Large intestine (tissue), 3 donors: Measurements from ENCODE around the gene C5orf63. TPM values are rescaled to one million over a fixed set of nuclear protein-coding genes. Genes with fewer than 3 reads are reported as not detected.
"Not testable (repeated sequence)": the region's sequence is repeated elsewhere in the genome, so short reads cannot be mapped to it uniquely, and the experiment has no call there.

Source experiments
- DNase-seq, 2 donors: peaks; one replicate each; pipeline versions ENCODE4 v3.0.0 to v3.0.0-alpha.2; 2013
- H3K27ac ChIP-seq: one replicate; pipeline ENCODE4 v1.5.1; 2013; ENCODE audit warnings: low read length
- H3K27me3 ChIP-seq: 2 replicates; pipeline ENCODE4 v1.6.1; 2013; ENCODE audit warnings: low read length; ENCODE audit not compliant: control insufficient read depth, insufficient read depth
- H3K36me3 ChIP-seq: 2 replicates; pipeline ENCODE4 v1.6.1; 2013; ENCODE audit warnings: low read length; ENCODE audit not compliant: control insufficient read depth, insufficient read depth
- H3K4me1 ChIP-seq: one replicate; pipeline ENCODE4 v1.6.1; 2013; ENCODE audit warnings: low read length; ENCODE audit not compliant: control insufficient read depth, insufficient read depth
- H3K4me3 ChIP-seq: one replicate; pipeline ENCODE4 v1.5.1; 2013; ENCODE audit warnings: low read length
- H3K9me3 ChIP-seq: one replicate; pipeline ENCODE4 v1.6.1; 2013; ENCODE audit warnings: mild to moderate bottlenecking, low read depth, low read length, moderate library complexity; ENCODE audit not compliant: control insufficient read depth
- WGBS: methylation state at CpG from one replicate; pipeline ENCODE4 v1.1.5; 2013; ENCODE audit warnings: low lambda C conversion rate; ENCODE audit not compliant: insufficient coverage; 5-methylcytosine and 5-hydroxymethylcytosine counted together
- polyA plus RNA-seq: library from polyadenylated mRNA; unstranded; fragments of 120-200 nt; gene quantifications from one replicate; pipeline ENCODE4 v1.2.1, GENCODE V29; 2013

The C5orf63 gene
- polyA plus RNA-seq, 1 donor: 16.2 TPM

GRCh38 chr5:127023552-127024191 lies 49.6 kb downstream of the C5orf63 start:
- H3K36me3 ChIP-seq, H3K4me3 ChIP-seq, H3K9me3 ChIP-seq, H3K27ac ChIP-seq, H3K27me3 ChIP-seq, DNase-seq, H3K4me1 ChIP-seq: not testable (repeated sequence)
- WGBS: 100% methylated on average over 2 of the region's 7 CpGs

DNA sequence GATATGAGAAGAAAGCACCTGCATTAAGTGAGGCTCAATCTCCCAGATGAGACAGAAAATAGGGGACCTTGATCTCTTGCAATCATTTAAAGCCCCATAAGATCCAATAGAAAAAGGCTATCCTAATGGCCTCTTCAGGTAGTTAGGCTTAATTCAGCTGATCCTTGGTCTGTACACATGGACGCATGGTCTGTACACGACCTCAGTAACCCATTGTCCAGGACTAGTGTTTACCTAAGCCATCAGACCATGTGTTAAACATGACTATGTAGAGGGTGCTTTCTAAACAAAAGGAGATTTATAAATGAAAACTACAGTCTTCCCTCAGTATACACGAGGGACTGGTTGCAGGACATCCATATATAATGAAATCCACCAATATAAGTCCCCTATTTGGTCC lies 50.5 kb downstream of the C5orf63 start:
- no CpG with 5 or more reads among the region's 3 CpGs for WGBS
- H3K9me3 ChIP-seq: no peaks in the 10 kb centered on the region
- H3K27ac ChIP-seq: no peak overlapping the region
- no peak overlapping the region for H3K4me3 ChIP-seq
- H3K4me1 ChIP-seq: no peaks in the 10 kb centered on the region
- no peak for DNase-seq
- no peaks in the 10 kb centered on the region for H3K27me3 ChIP-seq
- no peaks in the 10 kb centered on the region for H3K36me3 ChIP-seq

GRCh38 chr5:127019928-127020327 lies 53.4 kb downstream of the C5orf63 start:
- Histone ChIP-seq H3K27ac (no peak overlapping the region), H3K9me3 (no peaks in the 10 kb centered on the region), H3K36me3 (no peaks in the 10 kb centered on the region), H3K4me1 (no peaks in the 10 kb centered on the region), H3K27me3 (no peaks in the 10 kb centered on the region), H3K4me3 (no peak overlapping the region)
- no CpG with 5 or more reads among the region's 1 CpG for WGBS
- no peak for DNase-seq

GRCh38 chr5:127016722-127017121 lies 56.6 kb downstream of the C5orf63 start:
- not testable (repeated sequence) for H3K36me3 ChIP-seq, DNase-seq, H3K4me3 ChIP-seq, H3K4me1 ChIP-seq, H3K9me3 ChIP-seq, H3K27me3 ChIP-seq, H3K27ac ChIP-seq
- no CpG with 5 or more reads among the region's 4 CpGs for WGBS

- Histone ChIP-seq H3K27me3 (no peaks in the 10 kb centered on the region), H3K36me3 (no peaks in the 10 kb centered on the region), H3K4me3 (no peak overlapping the region), H3K27ac (no peak overlapping the region), H3K9me3 (no peaks in the 10 kb centered on the region), H3K4me1 (no peaks in the 10 kb centered on the region)
- no peak for DNase-seq
- 100% methylated on average over 1 of the region's 4 CpGs for WGBS
These were observed 57.6 kb downstream of the C5orf63 start for GRCh38 chr5:127015716-127016115.

DNA sequence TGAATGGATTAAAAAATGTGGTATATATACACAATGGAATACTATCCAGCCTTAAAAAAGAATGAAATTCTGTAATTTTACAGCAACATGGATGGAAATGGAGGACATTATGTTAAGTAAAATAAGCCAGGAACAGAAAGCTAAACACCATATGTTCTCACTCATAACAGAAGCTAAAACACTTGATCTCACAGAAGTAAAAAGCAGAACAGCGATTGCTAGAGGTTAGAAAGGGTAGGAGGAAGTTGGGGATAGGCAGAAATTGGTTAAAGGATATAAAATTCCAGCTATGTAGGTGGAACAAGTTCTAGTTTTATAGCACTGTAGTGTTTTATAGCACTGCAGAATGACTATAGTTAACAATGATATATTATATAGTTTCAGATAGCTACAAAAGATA lies 58.7 kb downstream of the C5orf63 start:
- Histone ChIP-seq H3K9me3 (no peaks in the 10 kb centered on the region), H3K4me1 (no peaks in the 10 kb centered on the region), H3K27me3 (no peaks in the 10 kb centered on the region), H3K27ac (no peak overlapping the region), H3K36me3 (no peaks in the 10 kb centered on the region), H3K4me3 (no peak overlapping the region)
- WGBS: no CpG with 5 or more reads among the region's 1 CpG
- no peak for DNase-seq

DNA sequence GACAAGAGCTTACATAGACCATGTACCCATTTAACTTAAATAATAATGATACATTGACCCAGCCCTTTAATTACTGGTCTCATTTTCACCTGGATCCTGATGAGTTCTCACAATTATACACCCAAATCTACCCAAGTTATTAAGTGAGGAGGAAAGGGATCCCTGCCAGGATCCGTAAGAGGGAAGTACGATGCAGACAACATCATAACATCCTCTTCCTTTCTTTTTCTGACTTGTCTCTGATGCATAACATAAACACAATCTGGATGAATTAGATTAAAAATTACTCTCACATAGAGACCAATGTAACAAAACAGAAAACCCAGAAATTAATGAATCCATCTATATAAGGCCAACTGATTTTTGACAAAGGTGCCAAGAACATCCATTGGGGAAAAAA lies 59.9 kb downstream of the C5orf63 start:
- Histone ChIP-seq H3K27ac (no peak overlapping the region), H3K9me3 (no peaks in the 10 kb centered on the region), H3K4me3 (no peak overlapping the region), H3K4me1 (no peaks in the 10 kb centered on the region), H3K36me3 (no peaks in the 10 kb centered on the region), H3K27me3 (no peaks in the 10 kb centered on the region)
- no peak for DNase-seq
- no CpG with 5 or more reads among the region's 2 CpGs for WGBS

DNA sequence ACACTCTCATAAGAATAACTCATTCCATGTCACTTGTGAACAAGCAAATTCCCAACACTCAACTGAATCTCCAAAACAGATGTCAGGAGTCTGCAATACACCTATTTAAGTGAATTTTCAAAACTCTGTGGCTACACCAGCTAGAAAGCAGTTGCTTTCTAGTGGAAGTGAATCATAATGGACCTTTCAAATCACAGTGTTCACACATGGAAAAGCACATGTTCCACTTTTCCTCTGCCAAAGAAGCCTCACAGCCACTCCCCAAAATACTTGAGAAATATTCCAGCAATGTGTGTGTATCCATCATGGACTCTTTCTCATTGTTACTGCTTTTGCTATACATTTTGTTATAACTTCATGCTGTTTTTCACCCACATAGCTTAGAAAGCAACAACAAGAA lies 60.4 kb downstream of the C5orf63 start:
- no peaks in the 10 kb centered on the region for H3K9me3 ChIP-seq
- H3K27me3 ChIP-seq: no peaks in the 10 kb centered on the region
- no peaks in the 10 kb centered on the region for H3K36me3 ChIP-seq
- no peaks in the 10 kb centered on the region for H3K4me1 ChIP-seq
- no peak overlapping the region for H3K4me3 ChIP-seq
- no peak for DNase-seq
- no peak overlapping the region for H3K27ac ChIP-seq

- H3K4me3 ChIP-seq: no peak overlapping the region
- DNase-seq: no peak
- no peaks in the 10 kb centered on the region for H3K9me3 ChIP-seq
- H3K4me1 ChIP-seq: no peaks in the 10 kb centered on the region
- no CpG with 5 or more reads among the region's 2 CpGs for WGBS
- no peak overlapping the region for H3K27ac ChIP-seq
- H3K36me3 ChIP-seq: no peaks in the 10 kb centered on the region
- no peaks in the 10 kb centered on the region for H3K27me3 ChIP-seq
These were observed 61.2 kb downstream of the C5orf63 start for GRCh38 chr5:127011961-127012644.

- no peak overlapping the region for H3K4me3 ChIP-seq
- no peak overlapping the region for H3K27ac ChIP-seq
- no peak for DNase-seq
- H3K4me1 ChIP-seq: no peaks in the 10 kb centered on the region
- H3K27me3 ChIP-seq: no peaks in the 10 kb centered on the region
- no peaks in the 10 kb centered on the region for H3K36me3 ChIP-seq
- WGBS: no CpG with 5 or more reads among the region's 4 CpGs
- H3K9me3 ChIP-seq: no peaks in the 10 kb centered on the region
These were observed 62.1 kb downstream of the C5orf63 start for GRCh38 chr5:127011153-127011552.

GRCh38 chr5:127010362-127010761 lies 62.9 kb downstream of the C5orf63 start:
- no peak for DNase-seq
- no peaks in the 10 kb centered on the region for H3K36me3 ChIP-seq

More at GRCh38 chr5:127010362-127010761, 62.9 kb downstream of the C5orf63 start:
- H3K9me3 ChIP-seq: no peaks in the 10 kb centered on the region
- H3K4me3 ChIP-seq: no peak overlapping the region
- no peaks in the 10 kb centered on the region for H3K27me3 ChIP-seq
- no peaks in the 10 kb centered on the region for H3K4me1 ChIP-seq
- no CpG with 5 or more reads among the region's 2 CpGs for WGBS
- no peak overlapping the region for H3K27ac ChIP-seq
